A204.1 (cell line): ENCODE measurements around the gene TBC1D12.
A peak's percentile ranks its signal among the peaks of the same experiment; 100 is the strongest.
"Not testable (repeated sequence)": the region's sequence is repeated elsewhere in the genome, so short reads cannot be mapped to it uniquely, and the experiment has no call there.

Experiments
- FAIRE-seq: peaks from 2 replicates; lab custom pipeline; 2012; peaks lifted over from hg19 to GRCh38; lab: Jason Lieb, UNC

The TBC1D12 gene

GRCh38 chr10:94402204-94402842 lies at the start of gene TBC1D12:
TBC1D12 (plus strand) TSS chr10:94402541; CDS start chr10:94402614, 73 bp downstream.
- FAIRE-seq: peak; percentile 86

GRCh38 chr10:94353336-94353735 lies 49.0 kb upstream of the TBC1D12 start:
- FAIRE-seq: no peak

- no peak for FAIRE-seq
Observed at GRCh38 chr10:94355841-94356240, 46.5 kb upstream of the TBC1D12 start.

- no peak for FAIRE-seq
Observed at GRCh38 chr10:94357193-94357592, 45.1 kb upstream of the TBC1D12 start.

- no peak for FAIRE-seq
Observed at GRCh38 chr10:94358480-94358879, 43.9 kb upstream of the TBC1D12 start.

GRCh38 chr10:94361171-94361794 lies 41.1 kb upstream of the TBC1D12 start:
- FAIRE-seq: no peak

- FAIRE-seq: peak; percentile 87
Observed at GRCh38 chr10:94362360-94363250, 39.7 kb upstream of the TBC1D12 start, which contains the start of gene NOC3L. NOC3L (minus strand) TSS chr10:94362939; CDS start chr10:94362838, 101 bp downstream.

GRCh38 chr10:94363251-94363565 lies 39.1 kb upstream of the TBC1D12 start:
- FAIRE-seq: no peak

- FAIRE-seq: no peak
Observed at GRCh38 chr10:94364482-94364881, 37.9 kb upstream of the TBC1D12 start.

GRCh38 chr10:94366382-94366781 lies 36.0 kb upstream of the TBC1D12 start:
- FAIRE-seq: no peak

- no peak for FAIRE-seq
Observed at GRCh38 chr10:94370501-94370900, 31.8 kb upstream of the TBC1D12 start.

GRCh38 chr10:94375374-94375773 lies 27.0 kb upstream of the TBC1D12 start:
- FAIRE-seq: no peak

- FAIRE-seq: no peak
Observed at GRCh38 chr10:94376865-94377264, 25.5 kb upstream of the TBC1D12 start.

GRCh38 chr10:94383530-94383929 lies 18.8 kb upstream of the TBC1D12 start:
- no peak for FAIRE-seq

GRCh38 chr10:94385733-94386132 lies 16.6 kb upstream of the TBC1D12 start:
- FAIRE-seq: not testable (repeated sequence)

- not testable (repeated sequence) for FAIRE-seq
Observed at GRCh38 chr10:94392117-94392516, 10.2 kb upstream of the TBC1D12 start.

- FAIRE-seq: no peak
Observed at GRCh38 chr10:94397549-94398370, 4.6 kb upstream of the TBC1D12 start.

GRCh38 chr10:94398762-94399161 lies 3.6 kb upstream of the TBC1D12 start:
- no peak for FAIRE-seq

GRCh38 chr10:94402843-94403379 lies 570 bp downstream of the TBC1D12 start:
- FAIRE-seq: no peak

GRCh38 chr10:94403380-94404213 lies 1.3 kb downstream of the TBC1D12 start:
- no peak for FAIRE-seq

GRCh38 chr10:94405406-94405805 lies 3.1 kb downstream of the TBC1D12 start:
- no peak for FAIRE-seq
